Panc1 (cell line): ENCODE measurements around the gene ZNF346. TPM values are rescaled to one million over a fixed set of nuclear protein-coding genes. Genes with fewer than 3 reads are reported as not detected.

Experiments used
- ATAC-seq: fragments of 200-7000 bp; cut with Tn5 transposase; 2 replicates; pipeline ENCODE4 v1.9.1; 2020; ENCODE audit warnings: mild to moderate bottlenecking, moderate library complexity
- BruUV-seq: library from RNA; stranded (reverse); fragments of 400-500 nt; replicated peaks from 2 replicates; lab custom pipeline; 2021; lab: Mats Ljungman, UMichigan
- CTCF ChIA-PET: fragments of 300-600 bp; sonication (Branson Sonifier 250); formaldehyde crosslinking; loops from one replicate; lab custom pipeline; 2022; ENCODE audit warnings: antibody characterized with exemption; lab: Charles Lee
- POLR2A ChIA-PET: fragments of 300-600 bp; sonication (Branson Sonifier 250); formaldehyde crosslinking; loops from one replicate; lab custom pipeline; 2022; ENCODE audit warnings: antibody characterized with exemption; lab: Charles Lee
- DNase-seq: peaks from one replicate; pipeline ENCODE4 v3.0.0-alpha.2; 2010; ENCODE audit warnings: low read depth, low spot score
- H3K27ac ChIP-seq: 2 replicates; pipeline ENCODE4 v1.5.1; 2011; ENCODE audit warnings: mild to moderate bottlenecking, low read length, inconsistent platforms
- H3K27me3 ChIP-seq: fragments of 200-500 bp; sonication (Bioruptor generic); 2 replicates; pipeline ENCODE4 v1.6.0; 2014; ENCODE audit warnings: low read length, inconsistent platforms; ENCODE audit not compliant: control insufficient read depth, insufficient read depth
- H3K36me3 ChIP-seq: fragments of 200-500 bp; sonication (Bioruptor generic); 2 replicates; pipeline ENCODE4 v1.5.1; 2014; ENCODE audit warnings: inconsistent platforms, mild to moderate bottlenecking, low read length, moderate library complexity; ENCODE audit not compliant: control insufficient read depth, insufficient read depth
- H3K4me1 ChIP-seq: 2 replicates; pipeline ENCODE4 v1.5.1; 2011; ENCODE audit warnings: inconsistent platforms, mild to moderate bottlenecking, low read length, moderate library complexity; ENCODE audit not compliant: control insufficient read depth, insufficient read depth
- H3K4me3 ChIP-seq, 2 experiments: 2 replicates each; pipeline ENCODE4 v1.5.1; 2011 to 2012; ENCODE audit warnings: low read depth in 2 of 2, low read length in 2 of 2, mild to moderate bottlenecking in 2 of 2, inconsistent platforms in 1 of 2, moderate library complexity in 1 of 2
- H3K9me3 ChIP-seq: fragments of 200-500 bp; sonication (Bioruptor generic); 2 replicates; pipeline ENCODE4 v1.5.1; 2014; ENCODE audit warnings: low read depth, mild to moderate bottlenecking, inconsistent platforms, low read length, moderate library complexity; ENCODE audit not compliant: control insufficient read depth, insufficient read depth
- CTCF ChIP-seq: fragments of 450-650 bp; IDR thresholded peaks from 2 replicates; pipeline ENCODE4 v1.5.1; 2017; ENCODE audit warnings: mild to moderate bottlenecking
- POLR2AphosphoS5 ChIP-seq: IDR thresholded peaks from 2 replicates; pipeline ENCODE4 v1.6.1; 2012; ENCODE audit warnings: mild to moderate bottlenecking, low read depth, low read length, moderate library complexity
- SIN3A ChIP-seq: IDR thresholded peaks from 2 replicates; pipeline ENCODE4 v1.6.1; 2012; ENCODE audit warnings: low read depth, mild to moderate bottlenecking, low read length, moderate library complexity, borderline replicate concordance; ENCODE audit not compliant: insufficient read depth
- TCF7L2 ChIP-seq: IDR thresholded peaks from 2 replicates; pipeline ENCODE4 v1.6.1; 2011; ENCODE audit warnings: mild to moderate bottlenecking, low read depth, low read length, inconsistent platforms
- in situ Hi-C: cut with HindIII; loops from 2 replicates; pipeline ENCODE4 v1.10.0; 2016; ENCODE audit warnings: low sequenced_read_pairs, low pct_unique_long_range_greater_than_20kb
- intact Hi-C: fragments of 100-400 bp; cut with micrococcal nuclease; formaldehyde crosslinking; loops from one replicate; pipeline ENCODE4 v1.10.0; 2022; ENCODE audit not compliant: unreplicated experiment
- total RNA-seq: library from RNA; stranded (reverse); gene quantifications from one replicate; pipeline ENCODE4 v1.2.1, GENCODE V29; 2021; ENCODE audit not compliant: unreplicated experiment
- TF ChIP-seq, protein P1 (sequence below), 2 experiments: IDR thresholded peaks; 2 replicates each; pipeline ENCODE4 v1.6.1; 2011 to 2012; ENCODE audit warnings: low read depth in 2 of 2, control low read depth in 1 of 2, low read length in 1 of 2, mild to moderate bottlenecking in 1 of 2, moderate library complexity in 1 of 2; ENCODE audit not compliant: insufficient read depth in 1 of 2

The ZNF346 gene
- total RNA-seq, 1 experiment from 2014 or later = 21.3 TPM

- ChIA-PET POLR2A (interaction anchor here (0.7 kb wide), 1 partner anchor 191 kb away, joined by 10 read pairs; no protein-coding TSS in a partner anchor), CTCF (interaction anchor here (0.6 kb wide), 1 partner anchor 126 kb away, joined by 5 read pairs; no protein-coding TSS in a partner anchor)
- H3K27ac ChIP-seq = no peak overlapping the region
- TF ChIP-seq, protein P1, sequence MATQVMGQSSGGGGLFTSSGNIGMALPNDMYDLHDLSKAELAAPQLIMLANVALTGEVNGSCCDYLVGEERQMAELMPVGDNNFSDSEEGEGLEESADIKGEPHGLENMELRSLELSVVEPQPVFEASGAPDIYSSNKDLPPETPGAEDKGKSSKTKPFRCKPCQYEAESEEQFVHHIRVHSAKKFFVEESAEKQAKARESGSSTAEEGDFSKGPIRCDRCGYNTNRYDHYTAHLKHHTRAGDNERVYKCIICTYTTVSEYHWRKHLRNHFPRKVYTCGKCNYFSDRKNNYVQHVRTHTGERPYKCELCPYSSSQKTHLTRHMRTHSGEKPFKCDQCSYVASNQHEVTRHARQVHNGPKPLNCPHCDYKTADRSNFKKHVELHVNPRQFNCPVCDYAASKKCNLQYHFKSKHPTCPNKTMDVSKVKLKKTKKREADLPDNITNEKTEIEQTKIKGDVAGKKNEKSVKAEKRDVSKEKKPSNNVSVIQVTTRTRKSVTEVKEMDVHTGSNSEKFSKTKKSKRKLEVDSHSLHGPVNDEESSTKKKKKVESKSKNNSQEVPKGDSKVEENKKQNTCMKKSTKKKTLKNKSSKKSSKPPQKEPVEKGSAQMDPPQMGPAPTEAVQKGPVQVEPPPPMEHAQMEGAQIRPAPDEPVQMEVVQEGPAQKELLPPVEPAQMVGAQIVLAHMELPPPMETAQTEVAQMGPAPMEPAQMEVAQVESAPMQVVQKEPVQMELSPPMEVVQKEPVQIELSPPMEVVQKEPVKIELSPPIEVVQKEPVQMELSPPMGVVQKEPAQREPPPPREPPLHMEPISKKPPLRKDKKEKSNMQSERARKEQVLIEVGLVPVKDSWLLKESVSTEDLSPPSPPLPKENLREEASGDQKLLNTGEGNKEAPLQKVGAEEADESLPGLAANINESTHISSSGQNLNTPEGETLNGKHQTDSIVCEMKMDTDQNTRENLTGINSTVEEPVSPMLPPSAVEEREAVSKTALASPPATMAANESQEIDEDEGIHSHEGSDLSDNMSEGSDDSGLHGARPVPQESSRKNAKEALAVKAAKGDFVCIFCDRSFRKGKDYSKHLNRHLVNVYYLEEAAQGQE (IDR thresholded peaks at IDR 0.05; ENCODE audit: insufficient read depth in 1 of 2, low read depth in 2 of 2, low read length in 1 of 2) = no peak
- no peak for TF ChIP-seq SIN3A
- TF ChIP-seq POLR2AphosphoS5 = no peak
- no peaks in the 10 kb centered on the region for H3K27me3 ChIP-seq
- no TSS peak for BruUV-seq
- no peaks in the 10 kb centered on the region for H3K36me3 ChIP-seq
- no peak for ATAC-seq
- H3K4me3 ChIP-seq = no peak overlapping the region
- no peaks in the 10 kb centered on the region for H3K4me1 ChIP-seq
- in situ Hi-C loops (no loop called here), intact Hi-C loops (no loop called here)
- H3K9me3 ChIP-seq = no peaks in the 10 kb centered on the region
- no peak for DNase-seq
Observed at GRCh38 chr5:177124486-177124991, 102.0 kb downstream of the ZNF346 start.

GRCh38 chr5:177126771-177127170 lies 104.3 kb downstream of the ZNF346 start:
- ChIA-PET CTCF (no interaction called here), POLR2A (no interaction called here)
- BruUV-seq = no TSS peak
- no peak overlapping the region for H3K4me3 ChIP-seq
- TF ChIP-seq TCF7L2 (no peak), SIN3A (no peak), POLR2AphosphoS5 (no peak), CTCF (no peak)
- TF ChIP-seq, protein P1 (IDR thresholded peaks at IDR 0.05; ENCODE audit: insufficient read depth in 1 of 2, low read depth in 2 of 2, low read length in 1 of 2) = no peak
- H3K27me3 ChIP-seq = no peaks in the 10 kb centered on the region
- no peaks in the 10 kb centered on the region for H3K4me1 ChIP-seq
- in situ Hi-C loops (no loop called here), intact Hi-C loops (no loop called here)
- H3K27ac ChIP-seq = no peak overlapping the region
- ATAC-seq (no peak), DNase-seq (no peak)
- no peaks in the 10 kb centered on the region for H3K36me3 ChIP-seq
- H3K9me3 ChIP-seq = no peaks in the 10 kb centered on the region
